ENCODE data around the gene PTPN18.
A peak's percentile ranks its signal among the peaks of the same experiment; 100 is the strongest.

Gene PTPN18

DNA sequence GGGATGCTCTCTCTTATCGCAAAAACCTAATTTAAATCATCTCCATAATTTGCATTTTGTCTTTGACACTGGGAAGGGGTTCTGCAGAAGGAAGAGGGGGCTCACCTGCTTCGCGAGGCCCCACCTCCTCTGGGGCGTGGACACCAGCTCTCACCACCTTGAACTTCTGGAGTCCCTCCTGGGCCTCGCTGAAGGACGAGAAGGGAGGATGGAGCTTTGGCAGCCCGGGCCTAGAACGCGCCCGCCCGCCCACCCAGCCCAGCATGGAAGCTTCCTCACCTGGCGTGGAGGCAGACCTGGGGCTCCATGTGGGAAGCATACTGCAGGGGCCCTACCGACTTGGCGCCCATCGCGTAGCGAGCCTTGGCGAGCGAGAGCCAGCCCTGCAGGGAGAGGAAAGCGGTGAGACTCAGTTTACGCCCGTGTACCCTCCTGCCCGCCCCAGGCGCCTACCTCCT lies 14.3 kb upstream of the PTPN18 start:
- DNase-seq, result no peak

DNA sequence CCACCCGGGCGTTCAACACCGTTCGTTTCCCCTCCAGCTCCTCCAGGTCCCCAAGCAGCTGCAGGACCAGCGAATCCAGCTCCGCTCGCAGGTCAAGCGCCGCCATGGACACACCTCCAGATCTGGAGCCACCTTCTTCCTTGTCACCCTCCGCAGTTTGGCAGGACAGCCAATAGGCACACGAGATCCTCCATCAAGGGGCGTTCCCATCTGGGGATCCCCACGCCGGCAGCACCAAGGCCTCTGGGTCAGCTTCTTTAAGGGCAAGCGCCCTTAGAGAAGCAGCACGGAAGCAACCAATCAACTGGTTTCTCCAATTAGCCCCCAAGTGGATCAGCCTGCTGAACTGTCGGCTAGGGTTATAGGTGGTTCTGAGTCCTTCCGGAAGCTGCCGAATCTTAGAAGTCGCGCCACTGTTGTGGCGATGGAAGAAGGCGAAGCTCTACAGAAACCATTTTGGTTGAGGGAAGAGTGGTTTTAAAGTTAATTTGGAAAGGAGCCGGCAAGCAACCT lies 13.8 kb upstream of the PTPN18 start:
- DNase-seq, result peak; percentile 84

DNA sequence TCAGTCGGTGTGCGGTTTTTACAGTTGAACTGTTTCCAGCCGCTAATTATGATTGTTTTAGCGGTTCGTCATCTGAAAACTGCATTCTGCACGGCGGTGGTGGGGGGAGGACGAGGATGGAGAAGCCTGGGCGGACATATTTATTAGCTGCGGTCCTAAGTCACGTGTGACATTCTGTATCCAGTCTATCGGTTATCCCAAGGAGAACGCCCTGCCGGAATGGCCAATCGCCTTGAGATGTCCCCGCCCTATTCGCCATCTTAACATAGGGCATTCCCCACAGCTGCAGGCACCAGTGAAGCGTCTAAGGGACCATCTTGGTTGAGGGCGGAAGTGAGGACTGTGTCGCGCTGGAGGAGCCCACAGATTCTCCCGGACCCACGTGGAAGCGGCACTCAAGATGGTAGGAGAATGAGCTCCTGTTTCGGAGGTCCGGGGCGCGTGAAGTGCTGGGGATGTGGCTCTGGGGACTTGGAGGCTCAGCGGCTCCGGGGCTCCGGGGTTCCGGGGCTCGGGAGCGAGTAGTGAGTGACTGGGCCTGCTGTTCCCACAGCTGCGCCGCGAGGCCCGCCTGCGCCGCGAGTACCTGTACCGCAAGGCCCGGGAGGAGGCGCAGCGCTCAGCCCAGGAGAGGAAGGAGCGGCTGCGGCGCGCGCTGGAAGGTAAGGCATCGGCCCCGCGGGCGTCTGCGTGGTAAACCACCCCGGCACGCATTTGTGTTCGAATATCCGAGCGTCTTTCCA lies 13.2 kb upstream of the PTPN18 start, which contains the start of gene IMP4:
Gene IMP4 (plus strand): TSS at position 365 of the 743 bp plus-strand sequence. CDS start 36 bp downstream, at position 401.
- peak; percentile 97 for DNase-seq

DNA sequence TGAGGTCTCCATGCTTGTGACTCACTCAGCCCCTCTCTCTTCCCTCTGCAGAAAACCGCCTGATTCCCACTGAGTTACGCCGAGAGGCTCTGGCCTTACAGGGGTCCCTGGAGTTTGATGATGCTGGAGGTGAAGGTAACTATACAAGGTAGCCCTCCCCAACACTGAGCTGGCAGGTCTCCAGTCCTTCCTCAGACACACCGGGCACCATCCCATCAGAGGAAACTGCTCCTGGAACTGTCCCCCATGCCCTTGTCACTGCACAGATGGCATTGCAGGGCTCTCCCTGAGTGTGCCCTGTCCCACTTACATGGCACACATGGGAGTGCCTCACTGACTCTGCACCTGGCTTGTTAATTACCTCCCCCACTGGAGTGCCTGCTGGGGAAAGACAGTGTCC lies 11.3 kb upstream of the PTPN18 start:
- no peak for DNase-seq

DNA sequence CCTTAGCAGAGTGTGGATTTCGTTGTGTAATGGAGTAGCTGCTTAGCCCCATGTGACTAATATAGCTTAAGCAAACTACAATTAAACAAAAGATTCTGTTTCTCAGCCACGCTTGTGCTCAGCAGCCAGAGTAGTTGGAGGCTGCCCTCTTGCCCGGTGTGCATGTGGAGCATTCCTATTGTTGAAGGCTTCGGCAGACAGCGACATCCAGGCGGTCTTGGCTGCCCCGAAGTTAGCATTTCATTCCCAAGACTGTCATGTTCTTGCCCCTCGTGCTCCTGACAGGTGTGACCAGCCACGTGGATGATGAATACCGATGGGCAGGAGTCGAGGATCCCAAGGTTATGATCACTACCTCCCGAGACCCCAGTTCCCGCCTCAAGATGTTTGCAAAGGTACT lies 10.8 kb upstream of the PTPN18 start:
- DNase-seq, result no peak

DNA sequence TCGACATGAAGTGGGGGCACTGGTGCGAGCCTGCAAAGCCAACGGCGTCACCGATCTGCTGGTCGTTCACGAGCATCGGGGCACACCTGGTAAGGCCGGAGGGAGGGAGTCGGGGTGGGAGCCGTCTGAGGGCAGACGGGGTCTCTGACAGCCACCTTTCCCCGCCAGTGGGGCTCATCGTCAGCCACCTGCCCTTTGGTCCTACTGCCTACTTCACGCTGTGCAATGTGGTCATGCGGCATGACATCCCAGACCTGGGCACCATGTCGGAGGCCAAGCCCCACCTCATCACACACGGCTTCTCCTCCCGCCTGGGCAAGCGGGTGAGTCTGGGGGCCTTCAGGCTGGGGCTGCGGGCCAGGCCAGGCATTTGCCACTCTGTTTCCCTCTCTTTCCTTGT lies 10.2 kb upstream of the PTPN18 start:
- DNase-seq, result no peak

DNA sequence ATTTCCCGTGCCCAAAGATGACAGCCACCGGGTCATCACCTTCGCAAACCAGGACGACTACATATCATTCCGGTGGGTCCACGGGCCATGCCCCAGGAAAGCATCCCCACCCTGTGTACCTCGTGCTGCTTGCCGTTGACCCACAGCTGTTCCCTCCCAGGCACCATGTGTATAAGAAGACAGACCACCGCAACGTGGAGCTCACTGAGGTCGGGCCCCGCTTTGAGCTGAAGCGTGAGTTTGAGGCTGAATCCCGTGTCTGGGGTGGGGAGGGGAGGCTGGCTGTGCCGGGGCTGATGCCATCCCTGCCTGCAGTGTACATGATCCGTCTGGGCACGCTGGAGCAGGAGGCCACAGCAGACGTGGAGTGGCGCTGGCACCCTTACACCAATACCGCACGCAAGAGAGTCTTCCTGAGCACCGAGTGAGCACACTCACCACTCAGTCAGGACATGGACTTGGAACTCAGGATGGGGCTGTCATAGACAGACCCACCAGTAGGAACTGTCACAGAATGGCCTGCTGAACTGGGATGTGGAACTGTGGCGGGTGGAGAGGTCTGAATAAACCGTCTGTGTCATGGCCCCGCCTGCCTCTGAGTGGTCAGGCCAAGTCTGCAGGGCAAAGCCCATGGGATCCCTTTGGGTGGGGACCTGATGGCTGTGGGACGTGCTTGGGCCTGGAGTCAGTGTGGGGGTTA lies 9.7 kb upstream of the PTPN18 start:
- DNase-seq, result no peak

DNA sequence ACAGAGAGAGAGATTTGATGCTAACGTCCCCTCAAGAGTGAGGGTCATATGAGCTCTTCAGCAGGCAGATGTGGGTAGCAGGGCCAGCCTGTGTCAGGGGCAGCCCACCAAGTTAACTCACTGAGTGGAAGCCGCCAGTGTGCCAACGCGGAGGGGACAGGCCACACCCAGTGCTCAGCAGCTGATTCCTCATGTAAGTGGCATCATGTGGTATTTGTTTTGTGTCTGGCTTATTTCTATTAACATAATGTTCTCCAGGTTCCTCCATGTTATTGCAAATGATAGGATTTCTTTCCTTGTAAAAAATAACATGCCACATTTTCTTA lies 9.2 kb upstream of the PTPN18 start:
- DNase-seq, result no peak

DNA sequence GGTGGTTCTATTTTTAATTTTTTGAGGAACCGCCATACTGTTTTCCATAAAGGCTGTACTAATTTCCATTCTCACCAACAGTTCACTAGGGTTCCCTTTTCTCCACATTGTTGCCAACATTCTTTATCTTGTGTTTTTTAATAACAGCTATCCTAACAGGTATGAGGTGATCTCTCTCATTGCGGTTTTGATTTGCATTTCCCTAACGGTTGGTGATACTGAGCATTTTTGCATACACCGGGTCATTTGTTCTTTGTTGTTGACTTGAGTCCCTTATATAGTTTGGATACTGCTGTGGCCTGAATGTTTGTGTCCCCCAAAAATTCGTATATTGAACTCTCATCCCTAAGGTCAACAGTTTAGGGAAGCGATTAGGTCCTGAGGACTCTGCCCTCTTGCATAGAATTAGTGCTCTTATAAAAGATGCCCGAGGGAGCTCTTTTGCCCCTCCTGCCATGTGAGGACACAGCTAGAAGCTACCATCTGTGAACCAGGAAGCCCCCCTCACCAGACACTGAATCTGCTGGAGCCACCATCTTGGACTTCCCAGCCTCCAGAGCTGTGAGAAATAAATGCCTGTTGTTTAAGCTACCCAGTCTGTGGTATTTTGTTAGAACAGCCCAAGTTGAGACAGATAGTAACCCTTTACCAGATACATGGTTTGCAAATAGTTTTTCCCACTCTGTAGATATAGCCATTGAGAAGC lies 8.5 kb upstream of the PTPN18 start:
- DNase-seq, result no peak

DNA sequence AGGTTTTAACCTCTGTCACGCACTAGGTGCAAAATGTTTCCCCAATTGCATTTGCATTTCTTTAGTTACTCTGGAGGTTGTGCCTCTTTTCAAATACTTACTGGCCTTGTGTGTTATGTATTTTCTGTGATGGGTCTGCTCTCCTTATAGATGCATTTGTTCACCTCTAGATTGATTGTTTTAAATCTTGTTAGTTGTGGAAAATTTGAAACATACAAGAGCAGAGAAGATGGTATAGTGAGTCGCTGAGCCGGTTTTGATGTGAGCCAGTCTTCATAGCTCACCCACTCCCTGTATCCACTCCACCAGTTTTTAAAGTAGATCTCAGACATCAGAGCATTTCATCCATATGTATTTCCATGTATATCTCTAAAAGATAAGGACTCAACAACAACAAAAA lies 6.7 kb upstream of the PTPN18 start:
- DNase-seq, result no peak

DNA sequence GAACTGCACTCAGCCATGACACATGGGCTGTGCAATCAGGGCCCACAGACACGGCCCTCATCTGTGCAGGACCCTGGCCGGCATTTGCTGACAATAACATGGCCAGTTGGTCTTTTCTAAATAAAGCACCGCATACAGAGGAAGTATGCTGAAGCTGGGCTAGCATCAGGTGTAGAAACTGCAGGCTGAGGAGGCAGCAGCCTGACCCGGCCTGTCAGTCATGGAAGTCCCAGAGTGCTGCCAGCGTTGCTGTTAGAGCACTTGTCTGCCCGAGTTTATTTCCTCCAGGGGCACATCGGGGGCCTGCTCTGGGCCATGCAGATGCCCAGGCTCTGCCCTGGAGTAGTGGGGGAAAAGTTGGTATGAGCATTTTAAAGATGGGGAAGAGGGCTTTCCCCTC lies 4.1 kb upstream of the PTPN18 start:
- no peak for DNase-seq

DNA sequence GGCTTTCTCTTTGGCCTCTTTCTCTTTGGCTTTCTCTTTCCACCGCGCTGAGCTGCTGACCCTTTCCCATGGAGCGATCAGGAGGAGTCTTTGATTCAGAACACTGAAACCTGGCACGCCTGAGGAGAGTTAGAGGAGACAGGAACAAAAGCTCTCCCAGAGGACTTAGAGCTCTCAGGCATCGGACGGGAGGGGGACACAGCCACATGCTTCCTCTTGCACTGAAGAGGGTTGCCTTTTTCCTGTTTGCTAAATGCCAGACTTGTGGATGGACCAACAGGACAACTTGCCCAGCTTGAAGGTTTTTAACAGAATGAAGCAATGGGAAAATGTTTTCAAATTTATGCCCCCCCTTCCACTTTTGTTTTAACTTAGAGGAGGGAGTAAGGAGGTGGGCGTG lies 3.6 kb upstream of the PTPN18 start:
- DNase-seq, result no peak

DNA sequence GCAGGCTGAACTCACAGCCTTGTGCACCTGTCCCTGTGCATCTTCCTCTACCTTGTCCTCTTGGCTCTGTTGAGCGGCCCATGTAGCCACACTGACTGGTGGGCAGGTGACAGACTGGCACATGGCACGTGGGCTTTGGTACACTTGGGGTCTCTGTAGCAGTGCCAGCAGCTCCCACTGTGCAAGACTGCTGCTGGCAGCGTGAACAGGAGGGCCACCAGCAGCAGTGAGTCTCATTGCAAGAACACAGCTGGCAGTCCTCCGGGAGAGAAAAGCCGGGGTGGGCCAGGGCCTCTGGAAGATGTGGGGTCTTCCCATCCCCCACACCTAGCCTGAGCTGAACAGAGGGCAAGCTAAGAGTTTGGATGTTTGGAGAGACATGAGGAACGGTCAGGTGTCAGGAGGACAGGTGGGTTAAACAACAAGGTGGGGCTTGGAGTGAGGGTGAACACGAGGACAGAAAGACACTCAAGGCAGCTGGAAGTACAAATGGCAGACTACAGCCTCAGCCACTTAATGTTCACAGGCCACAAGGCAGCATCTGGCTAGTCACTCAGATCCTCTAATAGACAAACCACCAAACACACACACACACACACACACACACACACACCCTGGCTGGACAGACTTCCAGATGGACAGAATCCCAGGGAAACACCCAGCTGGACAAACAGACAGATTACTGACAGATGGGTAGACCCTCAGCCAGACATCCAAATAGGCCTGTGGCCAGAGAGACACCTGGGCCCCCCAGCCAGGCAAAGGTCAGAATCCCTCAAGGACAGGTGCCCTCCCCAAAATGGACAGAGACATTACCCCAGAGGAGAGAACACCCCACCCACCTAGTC lies 2.3 kb upstream of the PTPN18 start:
- no peak for DNase-seq

DNA sequence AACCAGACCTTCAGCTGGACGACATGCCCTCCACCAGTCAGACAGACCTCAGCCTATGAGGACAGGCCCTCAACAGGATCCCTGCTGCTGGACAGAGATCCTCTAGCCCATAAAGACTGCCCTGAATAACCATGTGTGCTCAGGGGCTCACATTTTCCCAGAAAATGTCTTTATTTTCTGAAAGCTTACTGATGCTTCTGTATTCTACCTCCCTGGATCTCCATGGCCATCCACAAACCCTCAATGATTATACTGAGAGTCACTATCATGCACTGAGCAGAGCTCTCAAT lies 1.8 kb upstream of the PTPN18 start:
- DNase-seq, result no peak

DNA sequence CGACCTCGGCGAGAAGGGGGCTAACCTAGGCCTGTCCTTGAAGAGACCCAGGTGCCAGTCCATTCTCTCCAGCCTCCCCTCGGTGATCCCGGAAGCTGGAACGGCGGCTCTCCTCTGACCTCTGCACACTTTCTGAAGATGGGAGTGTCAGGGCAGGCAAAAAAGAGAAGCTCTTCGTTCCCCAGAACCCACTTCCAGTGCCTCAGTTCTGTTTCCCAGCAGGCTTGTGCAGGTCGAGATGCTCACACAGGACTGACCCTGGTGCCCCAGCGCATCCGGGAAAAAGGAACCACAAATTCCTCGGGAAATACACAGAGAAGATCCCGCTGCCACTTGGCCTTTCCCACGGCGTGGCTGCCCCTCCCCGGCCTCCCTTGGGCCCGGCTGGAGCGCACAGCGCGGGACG lies 681 bp upstream of the PTPN18 start:
- DNase-seq, result no peak

DNA sequence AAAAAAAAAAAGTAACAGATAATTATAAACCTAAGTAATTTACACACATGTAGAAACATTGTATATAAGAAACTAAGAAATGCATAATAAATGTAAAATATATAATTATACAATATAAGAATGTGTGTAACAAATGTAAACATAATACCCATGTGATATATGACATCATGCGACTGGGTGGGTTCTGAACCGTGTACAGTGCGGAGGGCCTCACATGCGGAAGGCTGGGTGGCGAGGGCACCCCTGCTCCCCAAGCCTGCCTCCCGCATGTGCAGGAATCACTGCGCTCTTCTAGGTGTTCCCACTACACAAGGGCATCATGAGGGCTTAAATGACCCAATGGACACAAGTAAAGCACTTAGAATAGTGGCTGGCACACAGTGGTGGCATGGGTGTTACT lies 2.0 kb downstream of the PTPN18 start:
- DNase-seq, result no peak

DNA sequence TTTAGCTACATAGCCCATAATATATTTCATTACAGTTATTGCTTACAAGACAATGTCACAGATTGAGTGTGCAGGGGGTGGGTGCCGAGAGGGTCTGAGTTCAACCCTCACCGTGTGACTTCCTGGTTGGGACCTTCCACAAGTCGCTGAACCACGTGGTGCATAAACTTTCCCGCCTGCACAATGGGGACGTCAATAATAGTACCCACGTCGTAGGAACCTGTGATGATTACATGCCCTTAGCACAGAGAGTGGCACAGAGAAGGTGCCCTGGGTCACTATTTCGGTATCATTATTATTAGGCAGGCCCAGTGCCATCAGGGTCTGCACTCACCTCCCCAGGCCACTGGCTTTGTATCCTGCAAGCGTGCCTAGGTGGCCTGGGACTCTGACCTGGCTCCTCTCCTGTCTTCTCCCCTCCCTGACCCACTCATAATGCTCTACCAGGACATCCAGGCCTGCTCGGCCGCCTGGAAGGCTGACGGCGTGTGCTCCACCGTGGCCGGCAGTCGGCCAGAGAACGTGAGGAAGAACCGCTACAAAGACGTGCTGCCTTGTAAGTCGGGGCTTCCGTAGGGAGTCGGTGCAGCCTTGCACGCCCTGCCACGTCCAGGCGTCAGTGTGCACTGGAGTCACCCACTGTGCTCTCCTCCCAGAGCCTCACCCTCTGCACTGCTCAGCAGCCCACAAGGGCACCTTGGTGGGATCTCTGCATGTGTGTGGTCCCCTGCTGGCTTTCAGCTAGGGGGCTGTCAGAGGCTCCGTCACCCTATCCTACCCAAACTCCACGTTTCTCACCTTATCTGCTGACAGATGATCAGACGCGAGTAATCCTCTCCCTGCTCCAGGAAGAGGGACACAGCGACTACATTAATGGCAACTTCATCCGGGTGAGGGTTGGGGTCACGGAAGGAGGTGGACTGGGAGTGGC lies 2.8 kb downstream of the PTPN18 start:
- no peak for DNase-seq

DNA sequence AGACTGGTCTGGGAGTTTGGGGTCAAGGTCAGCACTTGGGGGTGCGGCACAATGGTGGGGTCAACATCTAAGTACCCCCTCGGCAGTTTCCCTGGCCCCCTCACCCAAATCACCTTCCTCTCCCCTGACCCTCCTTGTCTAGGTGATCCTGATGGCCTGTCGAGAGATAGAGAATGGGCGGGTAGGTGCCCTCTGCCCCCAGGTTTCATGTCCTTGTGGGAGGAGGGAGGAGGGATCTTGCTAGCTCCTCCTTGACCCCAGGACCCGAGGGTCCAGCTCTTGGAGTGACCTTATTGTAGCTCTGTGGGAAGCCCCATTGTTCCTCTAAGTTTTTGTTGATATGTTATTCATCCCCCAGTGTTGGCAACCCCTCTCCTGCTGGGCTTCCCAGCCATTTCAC lies 3.6 kb downstream of the PTPN18 start:
- no peak for DNase-seq

DNA sequence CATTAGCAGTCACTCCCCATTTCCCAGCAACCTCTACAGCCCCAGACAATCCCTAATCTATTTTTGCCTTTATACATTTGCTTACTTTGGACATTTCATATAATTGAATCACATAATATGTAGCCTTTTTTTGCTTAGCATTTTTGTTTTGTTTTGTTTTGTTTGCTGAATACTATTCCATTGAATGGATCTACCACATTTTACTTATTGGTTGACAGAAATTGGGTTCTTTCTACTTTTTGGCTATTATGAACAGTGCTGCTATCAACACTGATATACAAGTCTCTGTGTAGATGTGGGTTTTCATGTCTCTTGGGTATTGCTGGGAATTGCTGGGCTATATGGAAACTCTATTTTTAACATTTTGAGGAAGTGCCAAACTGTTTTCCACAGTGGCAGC lies 7.6 kb downstream of the PTPN18 start:
- DNase-seq, result no peak

DNA sequence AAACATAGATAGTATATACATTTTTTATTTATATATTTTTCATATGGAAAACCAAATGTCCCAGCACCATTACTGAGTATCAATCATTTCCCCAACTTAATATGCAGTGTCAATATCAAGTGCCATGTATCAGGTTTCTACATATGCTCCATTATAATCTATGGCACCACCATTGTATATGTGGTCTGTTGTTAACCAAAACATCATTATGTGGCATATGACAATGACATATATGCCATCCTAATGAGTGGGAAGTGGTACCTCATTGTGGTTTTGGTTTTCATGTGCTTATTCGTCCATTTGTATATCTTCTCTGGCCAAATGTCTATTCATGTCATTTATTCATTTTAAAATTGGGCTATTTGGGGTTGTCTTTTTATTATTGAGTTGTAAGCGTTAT lies 9.2 kb downstream of the PTPN18 start:
- DNase-seq, result no peak

DNA sequence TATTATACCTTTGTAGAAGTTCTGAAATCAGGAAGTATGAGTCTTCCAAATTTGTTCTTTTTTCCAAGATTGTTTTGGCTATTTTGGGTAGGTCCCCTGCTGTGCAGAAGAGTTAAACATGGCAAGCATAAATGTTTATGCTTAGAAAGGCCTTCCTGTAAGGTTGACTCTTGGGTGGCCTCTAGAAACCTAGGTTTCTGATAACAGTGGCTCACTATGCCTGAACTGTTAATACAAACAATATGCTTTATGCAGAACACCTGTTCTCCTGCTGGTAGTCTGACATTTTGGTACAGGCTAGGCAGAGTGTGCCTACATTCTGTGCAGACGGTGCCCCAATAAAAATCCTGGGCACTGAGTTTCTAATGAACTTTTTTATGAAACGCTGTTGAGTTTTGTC lies 10.1 kb downstream of the PTPN18 start:
- no peak for DNase-seq

DNA sequence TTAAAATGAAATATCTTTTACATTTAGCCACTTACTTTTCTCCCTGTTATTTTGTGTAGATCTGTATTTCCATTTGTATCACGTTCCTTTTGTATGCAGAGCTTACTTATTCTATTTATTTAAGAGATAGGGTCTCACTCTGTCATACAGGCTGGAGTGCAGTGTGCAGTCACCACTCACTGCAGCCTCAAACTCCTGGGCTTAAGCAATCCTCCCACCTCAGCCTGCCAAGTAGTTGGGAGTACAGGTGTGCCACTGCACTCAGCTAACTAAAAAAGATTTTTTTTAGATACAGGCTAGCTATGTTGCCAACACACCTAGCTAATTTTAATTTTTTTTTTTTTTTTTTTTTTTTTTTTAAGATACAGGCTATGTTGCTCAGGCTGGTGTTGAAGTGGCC lies 10.9 kb downstream of the PTPN18 start:
- DNase-seq, result no peak

All from effector CD4-positive, alpha-beta T cell (primary cell).